Heart right ventricle (tissue), 16 donors: Measurements from ENCODE around the gene PTDSS2. TPM values are rescaled to one million over a fixed set of nuclear protein-coding genes. Genes with fewer than 3 reads are reported as not detected.
A peak's percentile ranks its signal among the peaks of the same experiment; 100 is the strongest.

Experiments used
- ATAC-seq, 8 donors: fragments of 200-7000 bp; cut with Tn5 transposase; one replicate each; pipeline ENCODE4 v1.9.1; 2020; ENCODE audit warnings: mild to moderate bottlenecking in 8 of 8, moderate library complexity in 8 of 8, moderate number of reproducible peaks in 1 of 8
- DNase-seq, 2 donors: peaks; one replicate each; pipeline ENCODE4 v3.0.0-alpha.2; 2020
- H3K27ac ChIP-seq, 10 donors: fragments of 200-600 bp; sonication (generic) in 2 of 10; one replicate each; pipeline versions ENCODE4 v1.5.0 to v1.8.0; 2020 to 2022; ENCODE audit warnings: mild to moderate bottlenecking in 3 of 10
- H3K27me3 ChIP-seq, 7 donors: fragments of 200-600 bp; one replicate each; pipeline ENCODE4 v1.8.0; 2021 to 2022; ENCODE audit warnings: mild to moderate bottlenecking in 2 of 7
- H3K36me3 ChIP-seq, 9 donors: fragments of 200-600 bp; sonication (generic) in 1 of 9; one replicate each; pipeline versions ENCODE4 v1.5.0 to v1.8.0; 2020 to 2022; ENCODE audit warnings: mild to moderate bottlenecking in 2 of 9
- H3K4me1 ChIP-seq, 9 donors: fragments of 200-600 bp; sonication (generic) in 1 of 9; one replicate each; pipeline versions ENCODE4 v1.5.0 to v1.8.0; 2020 to 2022; ENCODE audit warnings: mild to moderate bottlenecking in 4 of 9
- H3K4me3 ChIP-seq, 10 donors: fragments of 200-600 bp; sonication (generic) in 2 of 10; one replicate each; pipeline versions ENCODE4 v1.5.0 to v1.8.0; 2020 to 2022; ENCODE audit warnings: mild to moderate bottlenecking in 7 of 10, moderate library complexity in 2 of 10
- H3K9me3 ChIP-seq, 11 donors: fragments of 200-600 bp in 10 of 11; sonication (generic) in 2 of 11; one replicate each; pipeline versions ENCODE4 v1.5.0 to v1.8.0; 2013 to 2022; ENCODE audit warnings: mild to moderate bottlenecking in 2 of 11, control low read depth in 1 of 11, moderate library complexity in 1 of 11
- CTCF ChIP-seq, 9 donors: fragments of 200-600 bp; sonication (generic) in 2 of 9; IDR thresholded peaks; one replicate each; pipeline versions ENCODE4 v1.5.0 to v1.8.0; 2021 to 2022; ENCODE audit warnings: antibody characterized with exemption in 9 of 9, mild to moderate bottlenecking in 5 of 9, moderate library complexity in 1 of 9
- WGBS, 2 donors: extraction: QIAGEN DNeasy Blood & Tissue Kit; methylation state at CpG; one replicate each; pipeline ENCODE4 v1.1.7; 2013; ENCODE audit warnings: inconsistent platforms in 1 of 2; 5-methylcytosine and 5-hydroxymethylcytosine counted together
- intact Hi-C, 10 donors: fragments of 100-400 bp; cut with DNase I; formaldehyde crosslinking; loops; one replicate each; pipeline versions ENCODE4 v1.11.1 to v1.14.2; 2022
- polyA plus RNA-seq, 2 donors: library from polyadenylated mRNA; stranded (reverse); fragments of 200-250 nt; gene quantifications; one replicate each; pipeline ENCODE4 v1.2.3, GENCODE V29; 2013
- total RNA-seq, 10 donors: library from RNA; stranded (reverse); fragmentation: NEBNext Ultra II Directional in 3 of 10; extraction: Animal tissue kit (Norgen Biotek cat#: 25700) in 3 of 10; gene quantifications; one replicate each; pipeline versions ENCODE4 v1.2.1 to v1.2.4, GENCODE V29; 2021 to 2023
- donor health status: Arrhythmogenic right ventricular cardiomyopathy.
- donor health status: ischemic (EF 13 %, LVEDD 7.1; RV severe dilation, severe dysfunction).
- donor health status: healthy with polysubstance abuse.
- donor health status: DM: no; HTN: yes; CAD: no.
- donor health status: DM: no; HTN: no; CAD: no.
- donor health status: ischemic (EF 25% LVEDD 6.9; RV normal size, moderate dysfunction).
- donor health status: ischemic (EF 25% LVEDD 5.7; RV mildly dilated, moderate dysfunction).
- donor health status: healthy.
- donor health status: DM: yes; HTN: yes; CAD: no.
- donor health status: Ischemic cardiomyopathy.
- donor health status: ischemic (EF 35%, LVEDD 5.7; RV mildly dilated, moderate dysfunction).
- donor health status: nonischemic (EF 11% LVEDD 7.7; RV severe dilation, severe dysfunction).
- donor health status: DM: yes; HTN: yes; CAD: no.
- donor health status: PGD.
- donor health status: ischemic (EF 29% LVEDD 5.4; RV normal size, mild dysfunction).
- donor health status: nonischemic (EF 23%, LVEDD 6.1; RV moderate dilation, normal function).

Gene PTDSS2
- total and polyA plus RNA-seq, 12 donors: 16.7 to 55.5 (median 26.3) TPM

GRCh38 chr11:496834-497564 lies 46.9 kb downstream of the PTDSS2 start:
- intact Hi-C loops: loop anchor here in 1 of 10 donors (5.0 kb wide), 1 partner anchor 45 kb away; the partner anchor contains the start of gene PTDSS2
- peaks cover 0 to 99% (median 64%) of the 10 kb centered on the region in 9 donors for H3K36me3 ChIP-seq
- no peak overlapping the region for H3K4me3 ChIP-seq
- H3K9me3 ChIP-seq: no peaks in the 10 kb centered on the region
- H3K27ac ChIP-seq: no peak overlapping the region
- 94 to 96% methylated on average over 34 of the region's 34 CpGs for WGBS, 2 donors
- ATAC-seq (no peak), DNase-seq (peak in 1 of 2 donors; percentile 7)
- TF ChIP-seq CTCF (IDR thresholded peaks at IDR 0.05): no peak
- no peaks in the 10 kb centered on the region for H3K27me3 ChIP-seq
- H3K4me1 ChIP-seq: peaks cover 2 to 59% (median 25%) of the 10 kb centered on the region in 9 donors

- ATAC-seq (peak; percentile 30 to 68 (median 41)), DNase-seq (peak; percentile 51 to 72)
- intact Hi-C loops: loop anchor here in 1 of 10 donors (5.0 kb wide), 1 partner anchor 45 kb away; the partner anchor contains the start of gene PTDSS2
- H3K9me3 ChIP-seq: no peaks in the 10 kb centered on the region
- peaks cover 0 to 97% (median 64%) of the 10 kb centered on the region in 9 donors for H3K36me3 ChIP-seq
- peak in 2 of 9 donors; percentile 7 to 15 for TF ChIP-seq CTCF (IDR thresholded peaks at IDR 0.05)
- peaks cover 6 to 66% (median 32%) of the 10 kb centered on the region in 9 donors for H3K4me1 ChIP-seq
- H3K27ac ChIP-seq: peak overlapping the region in 8 of 10 donors; percentile 41 to 100 (median 61)
- 83 to 86% methylated on average over 31 of the region's 31 CpGs for WGBS, 2 donors
- no peak overlapping the region for H3K4me3 ChIP-seq
- H3K27me3 ChIP-seq: no peaks in the 10 kb centered on the region
Observed at GRCh38 chr11:497565-498296, 47.7 kb downstream of the PTDSS2 start.

GRCh38 chr11:498297-499181 lies 48.5 kb downstream of the PTDSS2 start:
- DNase-seq: peak in 1 of 2 donors; percentile 17

More at GRCh38 chr11:498297-499181, 48.5 kb downstream of the PTDSS2 start:
- no peak overlapping the region for H3K4me3 ChIP-seq
- H3K36me3 ChIP-seq: peaks cover 0 to 88% (median 64%) of the 10 kb centered on the region in 9 donors
- peak overlapping the region in 8 of 10 donors; percentile 41 to 100 (median 61) for H3K27ac ChIP-seq
- peak in 2 of 8 donors; percentile 2 to 4 for ATAC-seq
- peaks cover 11 to 74% (median 40%) of the 10 kb centered on the region in 9 donors for H3K4me1 ChIP-seq
- H3K27me3 ChIP-seq: no peaks in the 10 kb centered on the region
- WGBS, 2 donors: 91 to 93% methylated on average over 39 of the region's 39 CpGs
- intact Hi-C loops: loop anchor here in 1 of 10 donors (5.0 kb wide), 1 partner anchor 46 kb away; the partner anchor contains the start of gene PTDSS2
- no peaks in the 10 kb centered on the region for H3K9me3 ChIP-seq
- TF ChIP-seq CTCF (IDR thresholded peaks at IDR 0.05): no peak
